Natural killer cell (primary cell): ENCODE measurements around the gene GZMM. TPM values are rescaled to one million over a fixed set of nuclear protein-coding genes. Genes with fewer than 3 reads are reported as not detected.

Experiments
- ATAC-seq, 3 donors: fragments of 150-1000 bp in 2 of 3; fragments of 200-7000 bp in 1 of 3; cut with Tn5 transposase; 1 replicate in 1 of 3; 2 replicates in 2 of 3; pipeline ENCODE4 v1.10.0; 2021; ENCODE audit warnings: mild to moderate bottlenecking in 2 of 3, moderate library complexity in 2 of 3
- DNase-seq, 2 donors: peaks; one replicate each; pipeline versions ENCODE4 v3.0.0 to v3.0.0-alpha.2; 2013 to 2021; ENCODE audit warnings: mixed read lengths in 1 of 2
- H3K27ac ChIP-seq: one replicate; pipeline ENCODE4 v1.5.1; 2013; ENCODE audit warnings: mild to moderate bottlenecking, low read length
- H3K27me3 ChIP-seq: one replicate; pipeline ENCODE4 v1.6.1; 2013; ENCODE audit warnings: low read length; ENCODE audit not compliant: control insufficient read depth, insufficient read depth
- H3K36me3 ChIP-seq: one replicate; pipeline ENCODE4 v1.6.1; 2013; ENCODE audit warnings: low read length; ENCODE audit not compliant: control insufficient read depth, insufficient read depth
- H3K4me1 ChIP-seq: one replicate; pipeline ENCODE4 v1.6.1; 2013; ENCODE audit warnings: low read length; ENCODE audit not compliant: control insufficient read depth, insufficient read depth
- H3K4me3 ChIP-seq: one replicate; pipeline ENCODE4 v1.5.1; 2013; ENCODE audit warnings: low read length
- H3K9me3 ChIP-seq: one replicate; pipeline ENCODE4 v1.6.1; 2013; ENCODE audit warnings: low read length; ENCODE audit not compliant: control insufficient read depth, insufficient read depth
- H3K27ac Mint-ChIP-seq, 2 donors: one replicate each; pipeline ENCODE4 v1.8.0; 2022; ENCODE audit warnings: mild to moderate bottlenecking in 2 of 2, mixed read lengths in 2 of 2, moderate library complexity in 1 of 2
- H3K27me3 Mint-ChIP-seq, 2 donors: one replicate each; pipeline ENCODE4 v1.8.0; 2022; ENCODE audit warnings: low read depth in 2 of 2, mixed read lengths in 2 of 2
- H3K36me3 Mint-ChIP-seq: one replicate; pipeline ENCODE4 v1.8.0; 2022; ENCODE audit warnings: mixed read lengths
- H3K4me1 Mint-ChIP-seq, 2 donors: one replicate each; pipeline ENCODE4 v1.8.0; 2022; ENCODE audit warnings: mixed read lengths in 2 of 2
- H3K4me3 Mint-ChIP-seq: one replicate; pipeline ENCODE4 v1.8.0; 2022; ENCODE audit warnings: mild to moderate bottlenecking, moderate library complexity, mixed read lengths
- H3K9me3 Mint-ChIP-seq, 2 donors: one replicate each; pipeline ENCODE4 v1.8.0; 2022; ENCODE audit warnings: mixed read lengths in 2 of 2
- WGBS: methylation state at CpG from one replicate; pipeline ENCODE4 v1.1.7; 2013; ENCODE audit warnings: missing lambda C conversion rate; ENCODE audit not compliant: insufficient coverage; 5-methylcytosine and 5-hydroxymethylcytosine counted together
- intact Hi-C: fragments of 100-400 bp; cut with micrococcal nuclease; formaldehyde crosslinking; loops from one replicate; pipeline ENCODE4 v1.14.2; 2022
- total RNA-seq, 4 donors: library from RNA; stranded (reverse); fragments of 120-200 nt in 1 of 4; gene quantifications; one replicate each; pipeline versions ENCODE4 v1.2.3 to v1.2.4, GENCODE V29; 2013 to 2022
- TF ChIP-seq, protein P1 (sequence below): fragments of 200-600 bp; IDR thresholded peaks from one replicate; pipeline ENCODE4 v1.8.0; 2022; ENCODE audit warnings: antibody characterized with exemption

Gene GZMM
- total RNA-seq, 3 donors from 2014 or later (not counting 1 experiment from before 2014, with no cell fraction given): 186 to 286 (median 253) TPM

DNA sequence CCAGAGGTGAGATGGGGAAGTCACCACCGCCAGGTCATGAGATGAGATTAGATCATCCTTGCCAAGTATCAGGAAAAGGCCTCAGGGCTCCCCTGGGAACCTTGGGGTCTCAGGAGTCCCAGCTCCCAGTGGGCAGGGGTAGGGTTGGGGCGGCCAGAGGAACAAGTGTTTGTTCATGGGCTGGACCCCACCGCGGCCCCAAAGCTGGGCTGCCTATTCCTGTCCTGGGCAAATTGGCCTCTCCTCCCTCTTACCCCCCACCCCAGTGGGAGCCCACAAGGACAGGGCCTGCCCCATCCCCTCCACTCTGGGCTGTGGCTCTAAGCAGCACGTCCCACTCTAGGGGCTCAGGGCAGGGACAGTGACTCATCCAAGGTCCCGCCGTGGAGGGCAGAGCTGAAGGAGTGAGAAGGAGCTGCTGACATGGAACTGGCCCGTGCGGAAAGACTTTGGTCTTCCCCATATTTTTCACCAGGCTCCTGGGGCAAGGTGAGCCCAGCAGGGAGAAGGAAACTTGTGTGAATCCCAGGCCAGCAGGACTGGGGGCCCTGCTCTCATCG is 41.8 kb downstream of the GZMM start:
- Histone ChIP-seq H3K36me3 (peaks cover 22% of the 10 kb centered on the region), H3K9me3 (no peaks in the 10 kb centered on the region), H3K4me1 (peaks cover 30% of the 10 kb centered on the region), H3K27ac (no peak overlapping the region), H3K4me3 (no peak overlapping the region), H3K27me3 (peaks cover 12% of the 10 kb centered on the region)
- DNase-seq (no peak), ATAC-seq (no peak)
- no peak overlapping the region for H3K4me3 Mint-ChIP-seq
- H3K9me3 Mint-ChIP-seq: no peaks in the 10 kb centered on the region
- H3K27ac Mint-ChIP-seq: no peak overlapping the region
- no peaks in the 10 kb centered on the region for H3K36me3 Mint-ChIP-seq
- intact Hi-C loops: no loop called here
- H3K4me1 Mint-ChIP-seq: peaks cover 5 to 6% of the 10 kb centered on the region in 2 donors
- TF ChIP-seq, protein P1, sequence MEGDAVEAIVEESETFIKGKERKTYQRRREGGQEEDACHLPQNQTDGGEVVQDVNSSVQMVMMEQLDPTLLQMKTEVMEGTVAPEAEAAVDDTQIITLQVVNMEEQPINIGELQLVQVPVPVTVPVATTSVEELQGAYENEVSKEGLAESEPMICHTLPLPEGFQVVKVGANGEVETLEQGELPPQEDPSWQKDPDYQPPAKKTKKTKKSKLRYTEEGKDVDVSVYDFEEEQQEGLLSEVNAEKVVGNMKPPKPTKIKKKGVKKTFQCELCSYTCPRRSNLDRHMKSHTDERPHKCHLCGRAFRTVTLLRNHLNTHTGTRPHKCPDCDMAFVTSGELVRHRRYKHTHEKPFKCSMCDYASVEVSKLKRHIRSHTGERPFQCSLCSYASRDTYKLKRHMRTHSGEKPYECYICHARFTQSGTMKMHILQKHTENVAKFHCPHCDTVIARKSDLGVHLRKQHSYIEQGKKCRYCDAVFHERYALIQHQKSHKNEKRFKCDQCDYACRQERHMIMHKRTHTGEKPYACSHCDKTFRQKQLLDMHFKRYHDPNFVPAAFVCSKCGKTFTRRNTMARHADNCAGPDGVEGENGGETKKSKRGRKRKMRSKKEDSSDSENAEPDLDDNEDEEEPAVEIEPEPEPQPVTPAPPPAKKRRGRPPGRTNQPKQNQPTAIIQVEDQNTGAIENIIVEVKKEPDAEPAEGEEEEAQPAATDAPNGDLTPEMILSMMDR: no peak
- 83% methylated on average over 10 of the region's 10 CpGs for WGBS
- H3K27me3 Mint-ChIP-seq: no peaks in the 10 kb centered on the region

DNA sequence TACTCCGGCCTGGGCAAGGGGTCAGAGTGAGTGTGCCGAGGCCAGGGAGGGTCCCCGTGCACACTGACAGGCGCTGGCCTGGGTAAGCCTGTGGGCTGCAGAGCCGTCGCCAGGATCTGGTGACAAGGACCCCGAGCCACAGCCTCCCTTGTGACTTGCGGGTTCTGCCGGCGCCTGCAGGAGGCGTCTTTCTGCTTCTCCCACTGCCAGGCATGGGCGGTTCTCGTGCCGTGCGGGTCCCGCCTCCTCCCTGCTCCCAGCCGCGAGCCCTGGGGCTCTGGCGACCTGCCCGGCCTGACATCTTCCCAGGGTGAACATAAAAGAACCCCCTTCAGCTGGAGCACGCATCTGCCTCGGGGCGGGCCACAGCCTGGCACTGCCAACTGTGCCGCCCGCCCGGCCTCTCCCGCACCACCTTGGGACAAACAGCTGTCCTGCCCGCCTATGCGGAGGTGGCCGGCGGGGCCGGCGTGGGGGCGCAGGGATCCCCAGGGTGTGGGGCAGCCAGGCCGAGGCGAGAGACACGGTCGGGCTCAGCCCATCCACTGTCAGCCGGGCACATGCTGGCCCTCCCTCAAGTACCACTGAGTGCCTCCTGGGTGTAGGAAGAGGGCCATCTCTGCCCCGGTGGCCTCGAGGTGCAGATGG is 44.4 kb downstream of the GZMM start:
- Histone ChIP-seq H3K36me3 (peaks cover 3% of the 10 kb centered on the region), H3K27me3 (peaks cover 24% of the 10 kb centered on the region), H3K27ac (no peak overlapping the region), H3K4me1 (peaks cover 35% of the 10 kb centered on the region), H3K4me3 (no peak overlapping the region), H3K9me3 (no peaks in the 10 kb centered on the region)
- ATAC-seq: peak; percentile 37 to 56 (median 49)
- Mint-ChIP-seq H3K9me3 (no peaks in the 10 kb centered on the region), H3K36me3 (no peaks in the 10 kb centered on the region), H3K4me1 (peaks cover 5 to 12% of the 10 kb centered on the region in 2 donors), H3K27me3 (peaks cover 0 to 4% of the 10 kb centered on the region in 2 donors), H3K27ac (no peak overlapping the region), H3K4me3 (peak overlapping the region; percentile 37)
- TF ChIP-seq, protein P1: no peak
- 8% methylated on average over 41 of the region's 41 CpGs for WGBS
- intact Hi-C loops: no loop called here
- peak in 1 of 2 donors; percentile 80 for DNase-seq

DNA sequence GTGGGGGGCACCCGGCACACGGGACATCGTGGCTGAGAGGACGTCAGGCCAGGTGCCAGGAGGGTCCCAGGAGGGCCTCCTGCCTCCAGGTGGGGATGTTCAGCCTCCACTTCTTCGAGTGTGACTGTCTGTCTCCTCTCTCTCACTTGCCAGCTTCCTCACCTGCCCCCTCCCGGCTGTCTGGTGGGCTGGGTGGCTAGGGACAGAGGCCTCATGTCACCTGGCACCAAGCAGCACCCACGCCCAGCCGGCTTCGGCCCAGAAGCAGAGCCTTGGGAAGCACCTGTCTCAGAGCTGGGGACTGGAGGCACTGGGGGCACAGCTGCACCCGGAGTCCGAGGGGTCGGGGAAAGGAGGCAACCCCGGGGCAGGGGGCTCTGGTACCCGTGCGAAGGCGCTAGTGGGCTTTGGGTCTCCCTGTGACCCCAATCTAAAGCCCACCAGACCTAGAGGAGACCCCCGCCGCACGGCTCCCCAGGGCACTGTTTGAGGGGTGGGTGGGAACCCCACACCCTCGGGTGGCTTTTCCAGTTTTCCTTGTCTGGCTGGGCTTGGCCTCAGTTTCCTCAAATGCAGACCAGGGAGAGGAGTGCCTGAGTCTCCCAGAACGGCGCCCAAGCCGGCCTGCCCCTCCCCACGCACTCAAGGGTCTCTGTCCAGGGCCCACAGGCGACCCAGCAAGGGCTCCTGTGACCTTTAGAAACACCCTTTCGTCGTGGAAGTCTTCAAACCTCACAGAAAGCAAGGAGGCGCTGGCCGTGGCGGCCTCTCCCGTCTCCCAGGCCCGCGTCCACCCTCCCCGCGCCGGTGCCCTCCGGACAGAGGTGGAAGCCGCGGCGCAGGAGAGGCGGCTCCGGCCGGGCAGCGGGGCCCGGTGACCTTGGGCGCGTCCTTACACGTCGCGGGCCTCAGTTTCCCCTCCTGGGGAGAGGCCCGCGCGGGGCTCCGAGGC is 45.2 kb downstream of the GZMM start:
- H3K9me3 Mint-ChIP-seq: no peaks in the 10 kb centered on the region
- no peak overlapping the region for H3K27ac Mint-ChIP-seq
- no peak for ATAC-seq
- peaks cover 0 to 4% of the 10 kb centered on the region in 2 donors for H3K27me3 Mint-ChIP-seq
- H3K9me3 ChIP-seq: no peaks in the 10 kb centered on the region
- no peak overlapping the region for H3K4me3 ChIP-seq
- H3K4me3 Mint-ChIP-seq: peak overlapping the region; percentile 56
- intact Hi-C loops: no loop called here
- peak in 1 of 2 donors; percentile 45 for DNase-seq
- 21% methylated on average over 54 of the region's 54 CpGs for WGBS
- no peaks in the 10 kb centered on the region for H3K36me3 Mint-ChIP-seq
- H3K36me3 ChIP-seq: no peaks in the 10 kb centered on the region
- peaks cover under 1 to 7% of the 10 kb centered on the region in 2 donors for H3K4me1 Mint-ChIP-seq
- H3K27ac ChIP-seq: no peak overlapping the region
- peaks cover 24% of the 10 kb centered on the region for H3K27me3 ChIP-seq
- H3K4me1 ChIP-seq: peaks cover 32% of the 10 kb centered on the region
- TF ChIP-seq, protein P1: no peak
